K562 (cell line): Measurements from ENCODE around the gene DIPK1B. TPM values are rescaled to one million over a fixed set of nuclear protein-coding genes. Genes with fewer than 3 reads are reported as not detected.
A peak's percentile ranks its signal among the peaks of the same experiment; 100 is the strongest.

Source experiments
- CBX8 ChIP-seq: fragments of 200-600 bp; sonication (generic); IDR thresholded peaks from 2 replicates; pipeline ENCODE4 v1.6.1; 2012; ENCODE audit warnings: borderline replicate concordance, mixed run types, low read depth, mild to moderate bottlenecking, moderate library complexity, mixed read lengths, low read length, control low read depth, inconsistent platforms; ENCODE audit not compliant: poor library complexity, severe bottlenecking; ENCODE audit errors: extremely low read depth
- COPS2 ChIP-seq: fragments of 450-650 bp; conservative IDR thresholded peaks from 2 replicates; pipeline ENCODE4 v1.6.1; 2016; ENCODE audit warnings: mild to moderate bottlenecking, moderate library complexity
- GABPB1 ChIP-seq: sonication (generic); formaldehyde crosslinking; IDR thresholded peaks from 2 replicates; pipeline ENCODE4 v1.8.0; 2022; ENCODE audit warnings: mild to moderate bottlenecking, missing genetic modification reagents
- KAT7 ChIP-seq: sonication (generic); formaldehyde crosslinking; IDR thresholded peaks from 2 replicates; pipeline ENCODE4 v1.8.0; 2022; ENCODE audit warnings: missing genetic modification reagents, mild to moderate bottlenecking, borderline replicate concordance
- NR2F6 ChIP-seq: fragments of 450-650 bp; formaldehyde crosslinking; IDR thresholded peaks from 2 replicates; pipeline ENCODE4 v1.4.0; 2020; ENCODE audit warnings: mild to moderate bottlenecking
- PHTF2 ChIP-seq: fragments of 250-450 bp; sonication (Bioruptor Pico); IDR thresholded peaks from 2 replicates; pipeline ENCODE4 v1.5.0; 2021; ENCODE audit warnings: mild to moderate bottlenecking
- SRSF3 ChIP-seq: fragments of 200-400 bp; formaldehyde crosslinking; IDR thresholded peaks from 2 replicates; pipeline ENCODE4 v1.6.1; 2016; ENCODE audit warnings: mild to moderate bottlenecking, low read length, moderate library complexity; ENCODE audit not compliant: insufficient read depth
- ZNF217 ChIP-seq: sonication (generic); formaldehyde crosslinking; IDR thresholded peaks from 2 replicates; pipeline ENCODE4 v1.8.0; 2022; ENCODE audit warnings: mild to moderate bottlenecking, missing genetic modification reagents
- ZNF316 ChIP-seq: fragments of 450-650 bp; IDR thresholded peaks from 2 replicates; pipeline ENCODE4 v1.6.1; 2016
- ZNF408 ChIP-seq: fragments of 250-450 bp; sonication (Bioruptor Pico); IDR thresholded peaks from 2 replicates; pipeline ENCODE4 v1.4.0; 2020; ENCODE audit warnings: low read depth, mild to moderate bottlenecking, moderate library complexity
- ZNF444 ChIP-seq: fragments of 250-450 bp; sonication (Bioruptor Pico); IDR thresholded peaks from 2 replicates; pipeline ENCODE4 v1.4.0; 2020; ENCODE audit warnings: mild to moderate bottlenecking, moderate library complexity
- ZNF561 ChIP-seq: fragments of 450-650 bp; formaldehyde crosslinking; conservative IDR thresholded peaks from 2 replicates; pipeline ENCODE4 v1.4.0; 2020; ENCODE audit warnings: mild to moderate bottlenecking, moderate library complexity
- polyA plus RNA-seq, 8 experiments: library from polyadenylated mRNA; depleted of rRNA in 4 of 8; stranded (reverse) in 5 of 8; unstranded in 3 of 8; fragments of >200 nt; fragmentation: Nextera tagmentation in 2 of 8; fragmentation: Illumina TruSeq in 1 of 8; extraction: Ambion mirVana in 2 of 8; extraction: Trizol in 1 of 8; gene quantifications; 2 replicates each; pipeline versions ENCODE4 v1.2.1 to v1.2.3, GENCODE V29; 2011 to 2014; ENCODE audit warnings: inconsistent platforms in 1 of 8, missing spikeins in 1 of 8
- total RNA-seq, 7 experiments: library from RNA; depleted of rRNA in 6 of 7; stranded (reverse); fragments of >200 nt in 6 of 7; fragmentation: Illumina TruSeq in 2 of 7; extraction: Trizol in 2 of 7; gene quantifications; 2 replicates each; pipeline versions ENCODE4 v1.2.1 to v1.2.3, GENCODE V29; 2011 to 2021; ENCODE audit warnings: low replicate concordance in 1 of 7
- TF ChIP-seq, protein P1 (sequence below), 2 experiments: fragments of 450-650 bp; IDR thresholded peaks; 2 replicates each; pipeline ENCODE4 v1.6.1; 2016
- TF ChIP-seq, protein P2 (sequence below): sonication (generic); formaldehyde crosslinking; IDR thresholded peaks from 2 replicates; pipeline ENCODE4 v1.8.0; 2022; ENCODE audit warnings: mild to moderate bottlenecking, missing genetic modification reagents
- TF ChIP-seq, protein P3 (sequence below): fragments of 450-650 bp; IDR thresholded peaks from 2 replicates; pipeline ENCODE4 v1.6.1; 2014; ENCODE audit warnings: low read depth, mild to moderate bottlenecking, moderate library complexity, borderline replicate concordance
- TF ChIP-seq, protein P4 (sequence below), 2 experiments: fragments of 450-650 bp; IDR thresholded peaks; 2 replicates each; pipeline ENCODE4 v1.6.1; 2018; ENCODE audit warnings: mild to moderate bottlenecking in 2 of 2, low read depth in 1 of 2; ENCODE audit not compliant: partially characterized antibody in 2 of 2

Gene DIPK1B
- total and polyA plus RNA-seq, 9 of the 15 experiments (the other 6 are each of a cell fraction or from before 2014, with no cell fraction given) = 0.08 to 22.3 (median 5.9) TPM

DNA sequence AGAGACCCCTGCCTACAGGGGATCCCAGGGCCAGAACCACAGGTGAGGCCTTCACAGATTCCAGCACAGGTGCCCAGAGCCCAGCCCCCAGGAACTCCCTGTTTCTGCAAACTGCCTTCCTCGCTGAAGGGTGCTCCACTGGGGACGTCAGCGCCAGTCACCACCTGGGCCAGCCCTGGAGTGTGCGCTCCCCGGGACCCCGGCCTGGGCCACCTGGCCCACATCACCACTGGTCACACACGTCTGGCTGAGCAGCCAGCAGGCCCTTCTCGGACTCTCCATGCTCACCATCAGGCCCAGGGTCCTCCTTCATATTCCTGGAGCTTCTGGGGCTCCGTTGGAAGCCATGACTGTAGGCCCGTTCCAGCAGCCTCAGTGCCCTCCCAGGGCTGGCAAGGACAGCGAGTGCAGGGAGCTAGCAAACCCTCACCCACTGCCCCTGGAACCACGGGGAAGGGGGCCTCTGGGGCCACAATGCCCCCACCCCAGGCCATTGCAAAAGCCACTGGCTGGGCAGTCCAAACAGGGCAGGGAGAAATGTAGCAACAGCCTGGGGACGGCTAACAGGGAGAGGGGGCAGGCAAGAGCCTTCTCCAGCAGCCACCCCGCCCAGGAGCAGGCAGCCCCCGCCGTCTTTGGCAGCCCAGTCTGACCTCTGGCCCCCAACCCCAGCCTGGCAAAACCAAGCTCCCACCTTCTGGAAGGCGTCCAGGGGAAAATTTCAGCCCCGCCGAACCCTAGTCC is 26.4 kb upstream of the DIPK1B start (continued):
- TF ChIP-seq GABPB1 (CRISPR knock-in tag) = no peak
- TF ChIP-seq ZNF316 = no peak
- TF ChIP-seq, protein P1, sequence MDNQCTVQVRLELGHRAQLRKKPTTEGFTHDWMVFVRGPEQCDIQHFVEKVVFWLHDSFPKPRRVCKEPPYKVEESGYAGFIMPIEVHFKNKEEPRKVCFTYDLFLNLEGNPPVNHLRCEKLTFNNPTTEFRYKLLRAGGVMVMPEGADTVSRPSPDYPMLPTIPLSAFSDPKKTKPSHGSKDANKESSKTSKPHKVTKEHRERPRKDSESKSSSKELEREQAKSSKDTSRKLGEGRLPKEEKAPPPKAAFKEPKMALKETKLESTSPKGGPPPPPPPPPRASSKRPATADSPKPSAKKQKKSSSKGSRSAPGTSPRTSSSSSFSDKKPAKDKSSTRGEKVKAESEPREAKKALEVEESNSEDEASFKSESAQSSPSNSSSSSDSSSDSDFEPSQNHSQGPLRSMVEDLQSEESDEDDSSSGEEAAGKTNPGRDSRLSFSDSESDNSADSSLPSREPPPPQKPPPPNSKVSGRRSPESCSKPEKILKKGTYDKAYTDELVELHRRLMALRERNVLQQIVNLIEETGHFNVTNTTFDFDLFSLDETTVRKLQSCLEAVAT (IDR thresholded peaks at IDR 0.05) = no peak
- TF ChIP-seq ZNF561 (CRISPR knock-in tag) = no peak
- no peak for TF ChIP-seq KAT7 (CRISPR knock-in tag)
- TF ChIP-seq, protein P2, sequence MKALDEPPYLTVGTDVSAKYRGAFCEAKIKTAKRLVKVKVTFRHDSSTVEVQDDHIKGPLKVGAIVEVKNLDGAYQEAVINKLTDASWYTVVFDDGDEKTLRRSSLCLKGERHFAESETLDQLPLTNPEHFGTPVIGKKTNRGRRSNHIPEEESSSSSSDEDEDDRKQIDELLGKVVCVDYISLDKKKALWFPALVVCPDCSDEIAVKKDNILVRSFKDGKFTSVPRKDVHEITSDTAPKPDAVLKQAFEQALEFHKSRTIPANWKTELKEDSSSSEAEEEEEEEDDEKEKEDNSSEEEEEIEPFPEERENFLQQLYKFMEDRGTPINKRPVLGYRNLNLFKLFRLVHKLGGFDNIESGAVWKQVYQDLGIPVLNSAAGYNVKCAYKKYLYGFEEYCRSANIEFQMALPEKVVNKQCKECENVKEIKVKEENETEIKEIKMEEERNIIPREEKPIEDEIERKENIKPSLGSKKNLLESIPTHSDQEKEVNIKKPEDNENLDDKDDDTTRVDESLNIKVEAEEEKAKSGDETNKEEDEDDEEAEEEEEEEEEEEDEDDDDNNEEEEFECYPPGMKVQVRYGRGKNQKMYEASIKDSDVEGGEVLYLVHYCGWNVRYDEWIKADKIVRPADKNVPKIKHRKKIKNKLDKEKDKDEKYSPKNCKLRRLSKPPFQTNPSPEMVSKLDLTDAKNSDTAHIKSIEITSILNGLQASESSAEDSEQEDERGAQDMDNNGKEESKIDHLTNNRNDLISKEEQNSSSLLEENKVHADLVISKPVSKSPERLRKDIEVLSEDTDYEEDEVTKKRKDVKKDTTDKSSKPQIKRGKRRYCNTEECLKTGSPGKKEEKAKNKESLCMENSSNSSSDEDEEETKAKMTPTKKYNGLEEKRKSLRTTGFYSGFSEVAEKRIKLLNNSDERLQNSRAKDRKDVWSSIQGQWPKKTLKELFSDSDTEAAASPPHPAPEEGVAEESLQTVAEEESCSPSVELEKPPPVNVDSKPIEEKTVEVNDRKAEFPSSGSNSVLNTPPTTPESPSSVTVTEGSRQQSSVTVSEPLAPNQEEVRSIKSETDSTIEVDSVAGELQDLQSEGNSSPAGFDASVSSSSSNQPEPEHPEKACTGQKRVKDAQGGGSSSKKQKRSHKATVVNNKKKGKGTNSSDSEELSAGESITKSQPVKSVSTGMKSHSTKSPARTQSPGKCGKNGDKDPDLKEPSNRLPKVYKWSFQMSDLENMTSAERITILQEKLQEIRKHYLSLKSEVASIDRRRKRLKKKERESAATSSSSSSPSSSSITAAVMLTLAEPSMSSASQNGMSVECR (CRISPR knock-in tag) = peak; percentile 59
- TF ChIP-seq CBX8 = no peak
- no peak for TF ChIP-seq COPS2
- no peak for TF ChIP-seq ZNF444 (CRISPR knock-in tag)
- no peak for TF ChIP-seq ZNF408
- no peak for TF ChIP-seq NR2F6
- TF ChIP-seq, protein P3, sequence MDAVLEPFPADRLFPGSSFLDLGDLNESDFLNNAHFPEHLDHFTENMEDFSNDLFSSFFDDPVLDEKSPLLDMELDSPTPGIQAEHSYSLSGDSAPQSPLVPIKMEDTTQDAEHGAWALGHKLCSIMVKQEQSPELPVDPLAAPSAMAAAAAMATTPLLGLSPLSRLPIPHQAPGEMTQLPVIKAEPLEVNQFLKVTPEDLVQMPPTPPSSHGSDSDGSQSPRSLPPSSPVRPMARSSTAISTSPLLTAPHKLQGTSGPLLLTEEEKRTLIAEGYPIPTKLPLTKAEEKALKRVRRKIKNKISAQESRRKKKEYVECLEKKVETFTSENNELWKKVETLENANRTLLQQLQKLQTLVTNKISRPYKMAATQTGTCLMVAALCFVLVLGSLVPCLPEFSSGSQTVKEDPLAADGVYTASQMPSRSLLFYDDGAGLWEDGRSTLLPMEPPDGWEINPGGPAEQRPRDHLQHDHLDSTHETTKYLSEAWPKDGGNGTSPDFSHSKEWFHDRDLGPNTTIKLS = no peak
- TF ChIP-seq SRSF3 = no peak
- no peak for TF ChIP-seq ZNF217 (CRISPR knock-in tag)
- TF ChIP-seq, protein P4, sequence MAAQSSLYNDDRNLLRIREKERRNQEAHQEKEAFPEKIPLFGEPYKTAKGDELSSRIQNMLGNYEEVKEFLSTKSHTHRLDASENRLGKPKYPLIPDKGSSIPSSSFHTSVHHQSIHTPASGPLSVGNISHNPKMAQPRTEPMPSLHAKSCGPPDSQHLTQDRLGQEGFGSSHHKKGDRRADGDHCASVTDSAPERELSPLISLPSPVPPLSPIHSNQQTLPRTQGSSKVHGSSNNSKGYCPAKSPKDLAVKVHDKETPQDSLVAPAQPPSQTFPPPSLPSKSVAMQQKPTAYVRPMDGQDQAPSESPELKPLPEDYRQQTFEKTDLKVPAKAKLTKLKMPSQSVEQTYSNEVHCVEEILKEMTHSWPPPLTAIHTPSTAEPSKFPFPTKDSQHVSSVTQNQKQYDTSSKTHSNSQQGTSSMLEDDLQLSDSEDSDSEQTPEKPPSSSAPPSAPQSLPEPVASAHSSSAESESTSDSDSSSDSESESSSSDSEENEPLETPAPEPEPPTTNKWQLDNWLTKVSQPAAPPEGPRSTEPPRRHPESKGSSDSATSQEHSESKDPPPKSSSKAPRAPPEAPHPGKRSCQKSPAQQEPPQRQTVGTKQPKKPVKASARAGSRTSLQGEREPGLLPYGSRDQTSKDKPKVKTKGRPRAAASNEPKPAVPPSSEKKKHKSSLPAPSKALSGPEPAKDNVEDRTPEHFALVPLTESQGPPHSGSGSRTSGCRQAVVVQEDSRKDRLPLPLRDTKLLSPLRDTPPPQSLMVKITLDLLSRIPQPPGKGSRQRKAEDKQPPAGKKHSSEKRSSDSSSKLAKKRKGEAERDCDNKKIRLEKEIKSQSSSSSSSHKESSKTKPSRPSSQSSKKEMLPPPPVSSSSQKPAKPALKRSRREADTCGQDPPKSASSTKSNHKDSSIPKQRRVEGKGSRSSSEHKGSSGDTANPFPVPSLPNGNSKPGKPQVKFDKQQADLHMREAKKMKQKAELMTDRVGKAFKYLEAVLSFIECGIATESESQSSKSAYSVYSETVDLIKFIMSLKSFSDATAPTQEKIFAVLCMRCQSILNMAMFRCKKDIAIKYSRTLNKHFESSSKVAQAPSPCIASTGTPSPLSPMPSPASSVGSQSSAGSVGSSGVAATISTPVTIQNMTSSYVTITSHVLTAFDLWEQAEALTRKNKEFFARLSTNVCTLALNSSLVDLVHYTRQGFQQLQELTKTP (IDR thresholded peaks at IDR 0.05; ENCODE audit: low read depth in 1 of 2, partially characterized antibody in 2 of 2) = no peak
- no peak for TF ChIP-seq PHTF2
